CD4-positive, alpha-beta T cell (primary cell): Measurements from ENCODE around the gene KIF4B. TPM values are rescaled to one million over a fixed set of nuclear protein-coding genes. Genes with fewer than 3 reads are reported as not detected.
"Not testable (repeated sequence)": the region's sequence is repeated elsewhere in the genome, so short reads cannot be mapped to it uniquely, and the experiment has no call there.

ENCODE experiments used
- ATAC-seq: fragments of 200-7000 bp; cut with Tn5 transposase; one replicate; pipeline ENCODE4 v1.10.0; 2022; ENCODE audit warnings: mild to moderate bottlenecking; ENCODE audit not compliant: poor library complexity
- CTCF ChIA-PET: fragments of 350-600 bp; sonication (Branson Sonifier 250); formaldehyde crosslinking; loops from one replicate; lab custom pipeline; 2021; ENCODE audit warnings: antibody characterized with exemption, inconsistent platforms; lab: Charles Lee
- POLR2A ChIA-PET: fragments of 350-600 bp; sonication (Branson Sonifier 250); formaldehyde crosslinking; loops from one replicate; lab custom pipeline; 2021; ENCODE audit warnings: antibody characterized with exemption, inconsistent platforms; lab: Charles Lee
- DNase-seq, 14 experiments: peaks; one replicate each; pipeline ENCODE4 v3.0.0-alpha.2; 2013 to 2020; ENCODE audit warnings: mixed read lengths in 2 of 14
- H3K27ac ChIP-seq, 2 donors: one replicate each; pipeline versions ENCODE4 v1.5.1 to v1.7.0; 2013; ENCODE audit warnings: low read length in 2 of 2, low read depth in 1 of 2, mild to moderate bottlenecking in 1 of 2
- H3K27me3 ChIP-seq, 2 experiments: 1 replicate in 1 of 2; 2 replicates in 1 of 2; pipeline versions ENCODE4 v1.6.1 to v1.7.0; 2013; ENCODE audit warnings: low read length in 2 of 2, control low read depth in 1 of 2, mild to moderate bottlenecking in 1 of 2, moderate library complexity in 1 of 2; ENCODE audit not compliant: insufficient read depth in 2 of 2, control insufficient read depth in 1 of 2
- H3K36me3 ChIP-seq: one replicate; pipeline ENCODE4 v1.6.1; 2013; ENCODE audit warnings: low read length, control low read depth; ENCODE audit not compliant: insufficient read depth
- H3K4me1 ChIP-seq: one replicate; pipeline ENCODE4 v1.6.1; 2013; ENCODE audit warnings: low read length, control low read depth; ENCODE audit not compliant: insufficient read depth
- H3K4me3 ChIP-seq: one replicate; pipeline ENCODE4 v1.5.1; 2013; ENCODE audit warnings: mild to moderate bottlenecking, low read length, moderate library complexity
- H3K9me3 ChIP-seq, 2 experiments: 1 replicate in 1 of 2; 2 replicates in 1 of 2; pipeline versions ENCODE4 v1.6.1 to v1.7.0; 2013; ENCODE audit warnings: low read length in 2 of 2, mild to moderate bottlenecking in 2 of 2, control low read depth in 1 of 2, moderate library complexity in 1 of 2; ENCODE audit not compliant: control insufficient read depth in 1 of 2, insufficient read depth in 1 of 2
- H3K27ac Mint-ChIP-seq: one replicate; pipeline ENCODE4 v1.8.0; 2020; ENCODE audit warnings: mixed read lengths
- H3K27me3 Mint-ChIP-seq: one replicate; pipeline ENCODE4 v1.8.0; 2021; ENCODE audit warnings: mixed read lengths
- H3K36me3 Mint-ChIP-seq: one replicate; pipeline ENCODE4 v1.8.0; 2021; ENCODE audit warnings: low read depth, mixed read lengths
- H3K4me1 Mint-ChIP-seq: one replicate; pipeline ENCODE4 v1.8.0; 2021; ENCODE audit warnings: low read depth, mixed read lengths
- H3K4me3 Mint-ChIP-seq: one replicate; pipeline ENCODE4 v1.8.0; 2020; ENCODE audit warnings: mild to moderate bottlenecking, mixed read lengths
- H3K9me3 Mint-ChIP-seq: one replicate; pipeline ENCODE4 v1.8.0; 2020; ENCODE audit warnings: mixed read lengths
- CTCF ChIP-seq: fragments of 200-600 bp; IDR thresholded peaks from one replicate; pipeline ENCODE4 v1.8.0; 2022; ENCODE audit warnings: antibody characterized with exemption, mild to moderate bottlenecking
- intact Hi-C, 2 experiments: fragments of 100-400 bp; cut with DNase I in 1 of 2; cut with micrococcal nuclease in 1 of 2; formaldehyde crosslinking; loops; one replicate each; pipeline versions ENCODE4 v1.15.1 to v1.9.0; 2023 to 2025; cut with DNase I, micrococcal nuclease
- total RNA-seq, 174 experiments: library from RNA in 2 of 174; stranded (reverse) in 2 of 174; gene quantifications; one replicate each; pipeline ENCODE4 v1.2.3 and lab custom pipeline; 2021 to 2026

KIF4B gene
- total RNA-seq, 2 experiments from 2014 or later = not detected

- Mint-ChIP-seq H3K36me3 (peaks cover 40% of the 10 kb centered on the region), H3K27ac (no peak overlapping the region), H3K27me3 (no peaks in the 10 kb centered on the region), H3K9me3 (no peaks in the 10 kb centered on the region), H3K4me1 (no peaks in the 10 kb centered on the region), H3K4me3 (no peak overlapping the region)
- Histone ChIP-seq H3K4me3 (no peak overlapping the region), H3K27me3 (no peaks in the 10 kb centered on the region), H3K36me3 (peaks cover 30% of the 10 kb centered on the region), H3K4me1 (no peaks in the 10 kb centered on the region), H3K27ac (no peak overlapping the region), H3K9me3 (peaks cover 0 to 6% of the 10 kb centered on the region in 2 experiments)
- no peak for TF ChIP-seq CTCF
- intact Hi-C loops = no loop called here
- DNase-seq = no peak
- ChIA-PET POLR2A (no interaction called here), CTCF (no interaction called here)
- ATAC-seq = no peak
Observed at GRCh38 chr5:154971501-154971900, 42.1 kb upstream of the KIF4B start.

GRCh38 chr5:154972476-154973080, 41.0 kb upstream of the KIF4B start:
- no peaks in the 10 kb centered on the region for H3K4me1 Mint-ChIP-seq
- H3K27ac ChIP-seq = no peak overlapping the region
- peaks cover 19% of the 10 kb centered on the region for H3K36me3 ChIP-seq
- DNase-seq (peak in 1 of 14 experiments; percentile 3), ATAC-seq (no peak)
- H3K36me3 Mint-ChIP-seq = peaks cover 30% of the 10 kb centered on the region
- no peaks in the 10 kb centered on the region for H3K27me3 Mint-ChIP-seq
- no peaks in the 10 kb centered on the region for H3K27me3 ChIP-seq
- no peak overlapping the region for H3K4me3 ChIP-seq
- H3K27ac Mint-ChIP-seq = no peak overlapping the region
- ChIA-PET POLR2A (no interaction called here), CTCF (interaction anchor here (1.0 kb wide), 1 partner anchor 15 kb away, joined by 3 read pairs; no protein-coding TSS in a partner anchor)
- intact Hi-C loops = no loop called here
- no peaks in the 10 kb centered on the region for H3K9me3 Mint-ChIP-seq
- H3K9me3 ChIP-seq = peaks cover 0 to 6% of the 10 kb centered on the region in 2 experiments
- TF ChIP-seq CTCF = no peak
- no peak overlapping the region for H3K4me3 Mint-ChIP-seq
- H3K4me1 ChIP-seq = no peaks in the 10 kb centered on the region

- H3K36me3 Mint-ChIP-seq, H3K36me3 ChIP-seq, H3K27me3 Mint-ChIP-seq, DNase-seq, H3K4me3 ChIP-seq, H3K9me3 ChIP-seq, CTCF ChIA-PET, H3K4me1 Mint-ChIP-seq, H3K27ac ChIP-seq, H3K4me3 Mint-ChIP-seq, H3K9me3 Mint-ChIP-seq, H3K27me3 ChIP-seq, intact Hi-C loops, H3K4me1 ChIP-seq, ATAC-seq, H3K27ac Mint-ChIP-seq, POLR2A ChIA-PET: not testable (repeated sequence)
Observed at GRCh38 chr5:154976082-154976481, 37.5 kb upstream of the KIF4B start.

GRCh38 chr5:154977409-154977808, 36.1 kb upstream of the KIF4B start:
- ATAC-seq (no peak), DNase-seq (no peak)
- no peaks in the 10 kb centered on the region for H3K27me3 Mint-ChIP-seq
- Histone ChIP-seq H3K36me3 (no peaks in the 10 kb centered on the region), H3K27ac (no peak overlapping the region), H3K27me3 (no peaks in the 10 kb centered on the region), H3K4me1 (no peaks in the 10 kb centered on the region), H3K9me3 (peaks cover 0 to 6% of the 10 kb centered on the region in 2 experiments), H3K4me3 (no peak overlapping the region)
- TF ChIP-seq CTCF = no peak
- H3K9me3 Mint-ChIP-seq = no peaks in the 10 kb centered on the region
- intact Hi-C loops = no loop called here
- POLR2A ChIA-PET = no interaction called here
- H3K36me3 Mint-ChIP-seq = peaks cover 4% of the 10 kb centered on the region
- CTCF ChIA-PET = no interaction called here
- no peak overlapping the region for H3K27ac Mint-ChIP-seq
- H3K4me1 Mint-ChIP-seq = no peaks in the 10 kb centered on the region
- no peak overlapping the region for H3K4me3 Mint-ChIP-seq

GRCh38 chr5:154978294-154978693, 35.3 kb upstream of the KIF4B start:
- H3K4me3 ChIP-seq, ATAC-seq, H3K36me3 Mint-ChIP-seq, H3K27ac ChIP-seq, H3K27me3 Mint-ChIP-seq, CTCF ChIA-PET, H3K27me3 ChIP-seq, H3K36me3 ChIP-seq, H3K4me3 Mint-ChIP-seq, H3K9me3 ChIP-seq, H3K9me3 Mint-ChIP-seq, H3K4me1 Mint-ChIP-seq, intact Hi-C loops, H3K4me1 ChIP-seq, H3K27ac Mint-ChIP-seq, POLR2A ChIA-PET, DNase-seq: not testable (repeated sequence)
